ENCODE data around the gene PPP1R14D.

PPP1R14D gene

DNA sequence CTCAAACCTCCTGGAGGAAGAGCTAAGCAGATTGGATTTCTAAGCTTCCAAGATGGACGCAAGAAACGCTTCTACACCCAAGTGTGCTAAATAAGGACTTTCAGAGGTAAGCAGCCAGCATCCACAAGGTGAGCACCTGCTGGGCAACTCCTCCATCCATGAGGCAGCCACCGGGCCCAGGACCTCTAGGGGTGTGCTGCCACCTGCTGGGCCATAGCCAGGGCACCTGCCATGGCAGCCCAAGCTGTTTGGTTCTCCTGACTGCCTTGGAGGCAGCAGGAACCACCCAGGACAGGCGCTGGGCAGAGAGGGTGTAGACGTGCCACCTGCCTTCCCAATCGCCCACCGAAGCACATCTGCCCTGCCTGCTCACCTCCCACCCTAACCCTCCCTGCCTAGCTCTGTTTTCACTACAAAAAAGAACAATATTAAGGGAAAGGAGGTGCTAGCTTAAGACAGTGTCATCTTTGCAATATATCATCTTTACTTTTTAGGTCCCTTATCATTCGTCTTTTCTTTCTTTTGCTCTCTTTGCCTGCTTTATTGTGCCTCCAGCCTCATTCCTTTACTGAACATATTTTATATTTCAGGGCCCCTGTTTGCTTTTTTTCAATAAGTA lies 45.8 kb downstream of the PPP1R14D start:
- DNase-seq (ENCODE audit: low spot score), result peak; percentile 43

GRCh38 chr15:40776537-40777141 lies 51.9 kb downstream of the PPP1R14D start:
- no peak for DNase-seq (ENCODE audit: low spot score)

- DNase-seq (ENCODE audit: low spot score), result no peak
These were observed 52.6 kb downstream of the PPP1R14D start for GRCh38 chr15:40775740-40776536.

DNA sequence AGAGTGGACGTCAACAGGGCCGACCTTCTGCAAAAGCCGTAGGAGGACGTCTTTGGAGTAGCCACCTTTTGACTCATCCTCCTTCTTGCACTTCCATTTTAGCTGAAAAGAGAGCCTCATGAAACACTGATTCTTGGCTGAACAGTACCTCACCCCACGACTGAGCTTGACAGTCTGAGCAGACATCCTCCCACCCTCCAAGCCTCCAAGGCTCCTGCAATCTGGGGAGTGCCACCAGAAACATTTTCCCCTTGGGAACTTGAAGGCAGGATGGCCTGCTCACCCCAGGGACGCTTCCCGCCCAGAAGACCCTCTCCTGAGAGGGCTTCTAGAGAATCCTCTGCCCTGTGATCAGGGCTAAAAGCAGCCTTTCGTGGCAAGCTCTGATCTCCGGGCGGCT lies 53.5 kb downstream of the PPP1R14D start:
- DNase-seq (ENCODE audit: low spot score), result no peak

DNA sequence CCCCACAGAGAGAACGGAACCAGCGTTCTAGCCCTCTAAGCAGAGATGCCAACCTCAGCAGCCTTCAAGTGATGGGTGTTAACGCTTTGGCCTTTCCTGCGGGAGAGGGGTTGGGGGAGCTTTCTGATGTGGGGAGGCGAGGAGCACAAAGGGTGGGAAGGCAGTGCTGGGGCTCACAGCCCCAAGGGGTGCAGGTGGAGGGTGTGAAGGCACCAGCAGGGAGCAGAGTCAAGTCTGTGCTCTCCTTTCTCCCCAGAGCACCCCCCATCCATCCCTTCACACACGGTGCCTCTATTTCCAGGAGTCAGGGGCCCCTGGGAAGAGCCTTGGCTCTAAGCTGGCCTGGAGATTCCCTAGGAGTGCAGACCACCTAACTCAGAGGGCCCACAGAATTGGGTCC lies 54.6 kb downstream of the PPP1R14D start:
- DNase-seq (ENCODE audit: low spot score), result no peak

DNA sequence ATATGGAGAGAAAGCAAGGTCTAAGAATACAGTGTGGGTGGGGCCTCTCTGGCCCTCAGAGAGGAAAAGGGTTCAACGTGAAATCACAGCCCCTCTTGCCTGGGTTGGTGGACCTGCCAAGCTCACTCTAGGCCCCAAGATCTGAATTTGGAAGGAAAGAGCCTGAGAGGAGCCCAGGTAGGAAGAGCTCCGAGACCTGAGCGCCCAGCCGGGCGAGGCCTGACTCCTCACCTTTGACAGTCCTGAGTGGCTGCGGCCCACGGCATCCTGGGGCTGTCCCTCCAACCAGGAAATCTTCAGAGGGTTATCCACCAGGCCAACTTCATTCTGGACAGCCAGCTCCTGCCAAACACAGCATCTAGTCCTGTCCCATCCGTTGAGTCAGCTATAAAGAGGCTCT lies 55.0 kb downstream of the PPP1R14D start:
- no peak for DNase-seq (ENCODE audit: low spot score)

- no peak for DNase-seq (ENCODE audit: low spot score)
These were observed 56.5 kb downstream of the PPP1R14D start for GRCh38 chr15:40772014-40772413.

DNA sequence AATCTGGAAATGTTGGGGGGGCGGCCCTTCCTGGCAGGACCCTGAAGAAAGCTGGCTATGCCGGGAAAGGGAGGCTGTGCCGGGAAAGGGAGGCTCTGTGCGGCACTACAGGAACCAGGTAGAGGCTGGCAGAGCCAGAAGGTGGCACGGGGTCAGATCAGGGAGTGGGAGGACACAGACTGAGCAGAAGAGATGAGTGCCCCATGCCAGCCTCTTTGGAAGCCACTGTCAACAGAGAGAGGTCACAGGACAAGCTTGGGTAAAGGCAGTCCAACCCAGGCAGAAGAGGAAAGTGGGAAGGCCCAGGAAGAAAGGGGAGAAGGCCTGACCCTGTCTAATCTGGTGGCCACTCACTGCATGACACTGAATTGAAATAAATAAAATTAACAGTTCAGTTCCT lies 57.3 kb downstream of the PPP1R14D start:
- DNase-seq (ENCODE audit: low spot score), result no peak

DNA sequence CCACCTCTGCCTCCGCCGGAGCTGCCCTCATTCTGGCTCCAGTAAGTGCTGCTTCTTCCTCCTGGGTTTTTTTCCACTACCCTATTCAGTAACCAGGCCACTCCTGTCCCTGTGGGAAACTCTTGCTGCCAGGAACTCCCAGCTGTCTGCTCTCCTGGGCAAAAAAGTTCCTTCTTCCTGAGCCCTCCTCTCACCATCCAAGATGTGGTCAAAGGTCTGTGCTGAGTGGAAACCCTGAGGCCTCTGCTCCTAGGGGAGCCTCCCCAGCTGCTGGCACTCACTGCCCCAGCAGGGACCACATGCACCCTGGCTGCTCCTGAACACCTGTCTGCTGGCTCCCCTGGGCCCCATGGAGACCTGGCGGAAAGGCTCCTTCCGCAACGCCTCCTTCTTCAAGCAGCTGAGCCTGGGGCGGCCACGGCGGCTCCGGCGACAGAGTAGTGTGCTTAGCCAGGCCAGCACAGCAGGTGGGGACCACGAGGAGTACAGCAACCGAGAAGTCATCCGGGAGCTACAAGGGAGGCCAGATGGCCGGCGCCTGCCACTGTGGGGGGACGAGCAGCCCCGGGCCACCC lies 58.3 kb downstream of the PPP1R14D start:
- no peak for DNase-seq (ENCODE audit: low spot score)

- DNase-seq (ENCODE audit: low spot score), result no peak
These were observed 59.0 kb downstream of the PPP1R14D start, which contains the start of gene C15orf62 for GRCh38 chr15:40769274-40770146. TSS of gene C15orf62 (plus strand) at chr15:40769980. CDS start at chr15:40770496, 516 bp downstream.

- DNase-seq (ENCODE audit: low spot score), result no peak
These were observed 59.8 kb downstream of the PPP1R14D start for GRCh38 chr15:40768521-40769273.

GRCh38 chr15:40767838-40768500 lies 60.5 kb downstream of the PPP1R14D start:
- no peak for DNase-seq (ENCODE audit: low spot score)

DNA sequence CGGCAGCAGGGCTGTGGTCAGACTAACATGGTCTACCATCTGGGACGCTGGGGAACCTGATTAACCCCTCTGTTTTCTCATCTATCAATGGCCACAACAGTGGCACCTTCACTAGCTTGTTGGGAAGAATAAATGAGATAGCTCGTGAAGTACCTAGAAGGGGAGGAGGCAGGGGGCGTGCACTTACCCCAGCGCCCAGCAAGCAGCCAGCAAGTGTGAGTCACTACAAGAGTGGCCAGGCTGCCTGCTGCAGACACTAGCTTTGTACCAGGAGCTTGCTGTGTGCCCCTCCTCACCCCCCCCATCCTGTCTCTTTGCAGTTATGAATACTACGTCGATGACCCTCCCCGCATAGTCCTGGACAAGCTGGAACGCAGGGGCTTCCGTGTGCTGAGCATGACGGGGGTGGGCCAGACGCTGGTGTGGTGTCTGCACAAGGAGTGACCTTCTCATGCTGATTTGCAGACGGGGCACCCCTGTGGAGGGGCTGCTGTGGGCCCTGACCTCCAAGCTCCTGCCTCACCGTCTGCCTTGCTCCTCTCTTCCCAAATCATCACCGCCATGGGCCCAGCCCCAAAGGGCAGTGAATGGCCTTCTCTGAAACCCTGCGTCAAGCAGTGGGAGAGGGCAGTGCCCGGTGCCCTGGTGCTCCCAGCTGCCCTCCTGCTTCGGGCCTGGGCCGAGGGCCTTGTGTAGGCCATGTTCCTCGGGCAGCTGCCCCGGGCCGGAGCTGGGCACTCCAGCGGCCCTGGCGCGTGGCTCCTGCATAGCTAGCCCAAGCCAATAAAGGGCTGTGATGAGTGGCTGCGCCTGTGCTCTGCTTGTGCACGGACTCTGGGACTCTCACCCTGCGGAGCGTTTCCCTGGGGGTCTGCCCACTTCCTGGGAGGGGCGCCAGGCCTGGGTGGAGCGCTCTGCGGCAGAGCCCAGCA lies 61.3 kb downstream of the PPP1R14D start:
- peak; percentile 34 for DNase-seq (ENCODE audit: low spot score)

DNA sequence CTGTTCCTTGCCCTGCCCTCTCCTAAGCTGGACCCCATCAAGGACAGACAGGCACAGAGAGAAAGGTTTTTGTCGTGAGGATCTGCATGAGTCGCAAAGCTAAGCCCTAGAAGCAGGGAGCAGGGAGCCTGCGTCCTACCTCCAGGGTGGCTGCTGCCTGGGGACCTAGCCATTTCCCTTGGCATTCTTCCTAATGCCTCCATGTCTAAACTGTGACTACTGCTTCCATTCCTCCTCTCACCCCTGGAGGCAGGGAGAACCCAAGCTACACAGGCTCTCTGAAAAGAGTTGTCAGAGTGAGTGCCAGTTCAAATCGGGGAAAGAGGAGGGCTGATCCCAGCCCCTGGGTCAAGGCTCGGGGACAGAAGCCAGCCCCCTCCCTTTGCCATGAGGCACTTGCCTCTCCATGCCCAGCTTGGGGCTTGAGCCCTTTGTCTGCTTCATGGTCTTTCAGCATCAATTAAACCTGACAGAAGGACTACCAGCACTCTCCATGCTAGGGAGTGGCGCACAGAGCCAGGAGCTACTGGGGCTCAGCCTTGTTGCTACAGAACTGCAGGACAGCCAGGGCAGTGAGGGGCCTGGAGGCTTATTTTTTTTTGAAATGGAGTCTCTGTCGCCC lies 62.2 kb downstream of the PPP1R14D start:
- no peak for DNase-seq (ENCODE audit: low spot score)

Data from RKO (cell line).